Skeletal muscle satellite cell (primary cell): ENCODE data around the gene AGPAT3.
A peak's percentile ranks its signal among the peaks of the same experiment; 100 is the strongest.

Source experiments
- H3K27me3 ChIP-seq: 2 replicates; pipeline ENCODE4 v1.7.0; 2013; ENCODE audit warnings: low read length; ENCODE audit not compliant: control insufficient read depth, insufficient read depth
- H3K36me3 ChIP-seq: 2 replicates; pipeline ENCODE4 v1.7.0; 2013; ENCODE audit warnings: mild to moderate bottlenecking, control low read depth, low read length; ENCODE audit not compliant: insufficient read depth
- H3K4me1 ChIP-seq: 2 replicates; pipeline ENCODE4 v1.7.0; 2013; ENCODE audit warnings: low read length; ENCODE audit not compliant: control insufficient read depth, insufficient read depth
- H3K4me2 ChIP-seq: 2 replicates; pipeline ENCODE4 v1.7.0; 2013; ENCODE audit warnings: mild to moderate bottlenecking, low read length
- H3K4me3 ChIP-seq: 2 replicates; pipeline ENCODE4 v1.7.0; 2013; ENCODE audit warnings: low read length
- H3K9ac ChIP-seq: 2 replicates; pipeline ENCODE4 v1.7.0; 2013; ENCODE audit warnings: mild to moderate bottlenecking, low read depth, low read length, moderate library complexity
- H3K9me3 ChIP-seq: replicated peaks from 2 replicates; pipeline ENCODE4 v1.7.0; 2013; ENCODE audit warnings: mild to moderate bottlenecking, control low read depth, low read length

AGPAT3 gene

DNA sequence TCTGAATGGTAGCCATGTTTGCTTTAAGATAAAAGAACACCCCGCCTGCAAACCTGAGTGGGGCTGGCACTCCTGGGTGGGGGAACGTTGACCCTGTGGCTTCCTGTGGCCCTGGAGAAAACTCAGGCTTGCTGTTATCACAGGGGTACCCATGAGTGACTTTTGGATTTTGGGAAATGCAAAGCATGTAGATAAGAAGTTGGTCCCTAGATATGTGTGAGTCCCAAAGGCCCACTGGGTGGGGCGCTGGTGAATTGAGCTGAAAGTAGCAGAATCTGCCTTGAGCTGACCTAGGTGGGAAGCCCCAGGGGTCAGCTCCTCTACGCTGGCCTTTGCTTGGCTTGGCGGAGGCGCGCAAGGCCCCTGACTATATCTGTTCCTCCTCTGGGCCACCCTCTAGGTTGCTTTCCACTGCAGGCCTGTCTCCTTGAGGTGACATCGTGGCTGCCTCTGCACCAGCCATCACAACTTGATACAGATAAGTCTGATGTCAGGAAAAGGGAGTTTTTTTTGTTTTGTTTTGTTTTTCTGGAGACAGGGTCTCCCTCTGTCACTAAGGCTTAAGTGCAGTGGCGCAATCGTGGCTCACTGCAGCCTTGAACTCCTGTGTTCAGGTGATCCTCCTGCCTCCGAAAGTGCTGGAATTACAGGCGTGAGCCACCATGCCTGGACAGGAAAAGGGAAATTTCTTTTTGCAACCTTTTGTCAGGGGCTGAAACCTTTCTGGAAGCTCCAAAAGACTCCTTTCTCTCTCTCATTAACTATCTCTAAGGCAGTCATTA lies 72.2 kb downstream of the AGPAT3 start:
- peaks cover 6% of the 10 kb centered on the region for H3K36me3 ChIP-seq
- H3K4me2 ChIP-seq = no peak overlapping the region
- no peaks in the 10 kb centered on the region for H3K27me3 ChIP-seq
- H3K4me1 ChIP-seq = peaks cover 15% of the 10 kb centered on the region
- no peaks in the 10 kb centered on the region for H3K9me3 ChIP-seq
- H3K9ac ChIP-seq = peak overlapping the region; percentile 22
- H3K4me3 ChIP-seq = no peak overlapping the region

DNA sequence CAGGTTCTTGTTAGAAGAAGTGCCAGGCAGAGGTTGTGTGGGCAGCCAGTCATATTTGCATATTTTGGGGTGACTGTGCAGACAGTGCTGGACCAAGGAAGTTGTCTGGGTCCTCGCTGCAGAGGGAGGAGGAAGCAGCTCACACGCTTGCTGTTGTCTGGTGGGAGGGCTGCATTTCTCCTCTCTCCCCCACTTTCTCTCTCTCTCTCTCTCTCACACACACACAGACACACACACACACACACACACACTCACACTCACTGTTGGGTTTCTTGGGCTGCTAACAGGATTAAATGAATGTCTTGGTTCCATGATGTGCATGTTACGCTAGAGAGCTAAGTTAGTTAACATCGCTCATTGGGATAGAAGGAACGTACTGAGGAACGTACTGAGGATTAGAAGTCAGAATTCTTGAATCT lies 72.9 kb downstream of the AGPAT3 start:
- Histone ChIP-seq H3K27me3 (no peaks in the 10 kb centered on the region), H3K4me1 (peaks cover 15% of the 10 kb centered on the region), H3K9ac (no peak overlapping the region), H3K4me3 (no peak overlapping the region), H3K36me3 (peaks cover 5% of the 10 kb centered on the region), H3K9me3 (no peaks in the 10 kb centered on the region), H3K4me2 (no peak overlapping the region)

DNA sequence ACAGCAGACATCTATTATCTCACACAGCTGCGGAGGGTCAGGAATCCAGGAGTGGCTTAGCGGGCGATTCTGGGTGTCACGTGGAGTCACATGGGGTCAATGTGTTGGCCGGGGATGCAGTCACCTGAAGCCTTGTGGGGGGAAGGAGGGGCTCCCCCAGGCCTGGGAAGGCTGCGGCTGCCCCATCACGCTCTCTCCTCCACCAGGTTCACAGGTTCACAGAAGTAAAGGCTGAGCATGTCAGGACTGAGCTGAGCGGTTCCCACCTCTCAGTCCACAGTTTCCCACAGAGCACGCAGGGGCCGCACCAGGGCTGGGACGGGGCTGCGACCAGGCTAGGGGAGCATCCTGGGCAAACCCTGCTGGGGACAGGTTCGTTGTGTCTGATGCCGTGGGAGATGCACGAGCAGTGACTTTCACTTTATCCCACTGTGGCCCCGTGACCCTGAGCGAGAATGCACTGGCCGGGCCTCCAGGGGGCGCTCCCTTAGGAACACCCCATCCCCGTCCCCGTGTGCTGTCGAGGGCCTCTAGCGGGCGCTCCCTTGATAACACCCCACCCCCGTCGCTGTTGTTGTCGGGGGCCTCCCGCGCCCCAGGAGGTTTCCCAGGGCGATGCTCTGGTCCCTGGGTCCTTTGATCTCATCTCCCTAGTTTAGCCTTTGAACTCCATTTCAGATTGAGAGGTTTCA lies 73.9 kb downstream of the AGPAT3 start:
- Histone ChIP-seq H3K36me3 (peaks cover 3% of the 10 kb centered on the region), H3K4me2 (peak overlapping the region; percentile 97), H3K9ac (peak overlapping the region; percentile 50), H3K4me3 (peak overlapping the region; percentile 72), H3K4me1 (peaks cover 15% of the 10 kb centered on the region), H3K27me3 (no peaks in the 10 kb centered on the region), H3K9me3 (no peaks in the 10 kb centered on the region)

DNA sequence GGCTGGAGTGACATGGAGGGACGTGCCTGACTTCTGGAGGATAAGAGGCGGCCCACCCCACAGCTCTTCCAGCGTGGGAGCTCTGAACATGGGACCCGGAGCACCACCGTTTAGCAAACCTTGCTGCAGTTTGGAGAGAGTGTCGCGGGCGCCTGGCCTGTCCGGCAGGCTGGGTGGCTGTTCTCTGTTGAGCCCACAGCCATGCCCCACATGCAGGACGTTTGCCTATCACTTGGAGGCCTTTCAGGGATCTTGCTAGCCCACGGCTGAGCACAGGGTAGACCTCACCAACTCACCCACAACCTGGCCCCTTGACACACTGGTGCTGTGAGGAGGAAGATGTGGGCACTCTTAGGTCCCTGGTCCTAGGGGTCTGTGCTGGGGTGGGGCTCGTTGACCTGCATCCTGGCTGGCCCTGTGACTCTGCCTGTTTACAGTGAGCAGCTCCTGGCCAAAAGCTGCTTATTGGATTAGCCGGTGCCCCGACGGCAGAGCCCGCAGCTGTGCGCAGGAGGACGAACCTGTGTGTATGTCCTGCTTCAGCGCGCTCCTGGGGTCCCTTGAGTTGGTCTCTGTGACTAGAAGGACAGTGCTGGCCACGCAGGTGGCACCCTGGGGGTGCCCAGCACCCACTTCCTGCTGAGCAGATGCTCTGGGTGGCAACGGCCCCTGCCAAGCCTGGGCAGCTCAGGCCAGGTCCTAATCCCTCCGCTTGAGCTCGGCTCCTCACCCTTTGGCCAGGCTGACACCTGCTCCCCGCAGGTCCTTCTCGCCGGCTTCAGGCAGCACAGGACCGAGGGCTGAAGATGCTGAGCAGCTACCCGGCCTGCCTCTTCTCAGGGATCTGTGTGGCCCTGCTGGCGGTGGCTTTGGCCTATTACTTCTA lies 74.7 kb downstream of the AGPAT3 start:
- Histone ChIP-seq H3K4me2 (peak overlapping the region; percentile 97), H3K9ac (no peak overlapping the region), H3K9me3 (no peaks in the 10 kb centered on the region), H3K4me1 (peaks cover 15% of the 10 kb centered on the region), H3K27me3 (no peaks in the 10 kb centered on the region), H3K4me3 (no peak overlapping the region), H3K36me3 (peaks cover 3% of the 10 kb centered on the region)

DNA sequence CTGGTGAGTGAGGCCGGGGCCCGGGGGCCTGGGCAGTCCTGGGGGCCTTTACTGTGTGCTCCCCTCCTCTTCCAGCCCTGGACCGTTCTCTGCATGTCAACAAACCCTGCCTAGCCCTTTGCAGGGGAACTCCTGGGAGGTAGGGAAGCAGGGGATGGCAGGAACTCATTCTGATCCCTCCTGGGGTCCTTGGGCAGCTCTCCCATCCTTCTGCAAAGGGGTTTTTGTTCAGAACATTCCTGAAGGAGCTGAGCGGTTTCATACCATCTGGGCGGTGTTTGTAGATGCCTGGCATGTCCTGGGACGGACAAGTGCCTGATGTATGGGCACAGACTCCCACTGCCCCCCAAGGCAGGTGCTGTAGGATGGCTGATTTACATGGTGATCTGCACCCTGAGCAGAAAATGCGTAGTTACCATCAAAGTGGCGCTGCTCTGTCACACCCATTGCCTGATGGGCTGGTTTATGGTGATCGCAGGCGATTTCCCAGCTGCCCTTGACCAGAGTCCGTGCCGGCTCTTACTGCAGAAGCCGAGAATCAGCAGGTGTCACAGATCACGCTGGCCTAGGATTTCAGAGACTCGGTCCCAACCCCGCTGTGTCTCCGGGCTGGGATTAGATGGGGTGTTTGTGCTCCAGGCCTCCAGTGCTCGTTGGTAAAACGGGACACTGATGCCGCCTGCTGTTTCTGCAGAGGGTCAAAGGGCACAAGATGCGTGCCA lies 75.5 kb downstream of the AGPAT3 start:
- Histone ChIP-seq H3K4me2 (no peak overlapping the region), H3K9ac (no peak overlapping the region), H3K36me3 (peaks cover 3% of the 10 kb centered on the region), H3K27me3 (no peaks in the 10 kb centered on the region), H3K9me3 (no peaks in the 10 kb centered on the region), H3K4me1 (peaks cover 15% of the 10 kb centered on the region), H3K4me3 (no peak overlapping the region)

DNA sequence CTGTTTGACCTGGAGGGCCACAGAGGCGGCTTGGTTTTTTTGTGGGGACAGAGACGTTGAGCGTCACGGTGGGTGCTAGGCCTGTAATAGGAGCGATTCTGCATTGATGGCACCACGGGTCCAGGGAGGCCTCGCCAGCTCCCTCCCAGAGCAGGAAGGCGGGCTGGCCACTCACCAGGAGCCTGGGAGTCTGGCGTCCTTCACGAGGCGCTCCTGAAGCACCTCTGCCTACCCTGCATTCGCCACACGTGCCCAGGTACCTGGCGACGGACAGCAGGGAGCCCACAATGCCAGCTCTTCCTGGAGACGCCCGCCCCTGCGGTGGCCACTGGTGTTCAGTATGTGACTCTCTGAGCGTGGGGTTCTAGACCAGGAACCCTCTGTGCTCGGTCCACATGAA lies 77.2 kb downstream of the AGPAT3 start:
- H3K9me3 ChIP-seq = no peaks in the 10 kb centered on the region
- H3K27me3 ChIP-seq = no peaks in the 10 kb centered on the region
- H3K9ac ChIP-seq = no peak overlapping the region
- H3K4me2 ChIP-seq = no peak overlapping the region
- H3K36me3 ChIP-seq = peaks cover 3% of the 10 kb centered on the region
- peaks cover 6% of the 10 kb centered on the region for H3K4me1 ChIP-seq
- H3K4me3 ChIP-seq = no peak overlapping the region

DNA sequence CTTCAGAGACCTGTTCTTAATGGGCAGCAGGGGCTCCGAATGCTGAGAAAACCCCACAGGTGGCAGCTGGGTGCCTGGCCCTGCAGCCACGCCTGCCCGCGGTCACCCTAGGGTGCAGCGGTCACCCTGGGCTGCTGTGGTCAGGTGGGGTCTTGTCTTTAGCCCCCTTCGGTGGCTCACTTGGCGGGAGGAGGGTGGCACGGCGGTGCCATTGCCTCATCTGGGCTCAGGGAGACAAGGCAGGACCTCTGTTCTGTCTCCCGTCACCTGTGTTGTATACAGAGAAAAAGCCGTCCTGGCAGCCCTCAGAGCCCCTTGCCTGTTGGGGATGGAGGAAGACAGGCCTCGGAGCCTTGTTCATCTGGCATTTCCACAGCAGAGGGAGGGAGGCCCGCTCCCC lies 77.6 kb downstream of the AGPAT3 start:
- H3K36me3 ChIP-seq = peaks cover 3% of the 10 kb centered on the region

DNA sequence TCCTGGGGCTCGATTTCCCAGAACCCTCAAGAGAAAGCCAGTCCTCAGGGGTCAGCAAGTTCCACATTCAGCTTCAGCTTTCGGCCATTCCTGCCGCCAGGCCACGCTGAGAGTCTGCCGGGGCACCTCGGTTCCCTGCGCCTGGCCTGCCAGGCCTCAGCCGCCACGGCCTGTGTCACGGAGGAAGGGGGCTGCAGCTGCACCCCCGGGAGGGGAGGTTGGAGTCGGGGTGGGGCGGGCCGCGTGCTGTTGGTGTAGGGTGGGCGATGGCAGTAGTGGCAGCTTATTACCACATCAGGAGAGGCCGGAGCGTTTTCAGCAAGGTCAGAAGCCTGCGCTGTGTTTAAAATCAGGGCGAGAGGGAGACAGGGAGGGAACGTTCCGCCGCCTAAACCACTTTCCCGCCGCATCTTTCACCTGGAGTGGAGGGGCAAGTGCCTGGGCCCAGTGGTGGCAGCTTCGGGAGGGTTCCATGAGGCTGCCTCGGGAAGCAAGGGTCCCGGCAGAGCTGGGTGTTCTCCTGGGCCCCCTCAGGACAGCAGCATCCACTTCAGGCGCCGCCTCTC lies 78.6 kb downstream of the AGPAT3 start:
- H3K4me3 ChIP-seq = no peak overlapping the region
- H3K4me2 ChIP-seq = no peak overlapping the region
- H3K9ac ChIP-seq = no peak overlapping the region
- peaks cover 3% of the 10 kb centered on the region for H3K36me3 ChIP-seq
- H3K27me3 ChIP-seq = no peaks in the 10 kb centered on the region
- H3K4me1 ChIP-seq = peaks cover 4% of the 10 kb centered on the region
- no peaks in the 10 kb centered on the region for H3K9me3 ChIP-seq

More for the DNA sequence above, 77.6 kb downstream of the AGPAT3 start:
- Histone ChIP-seq H3K9me3 (no peaks in the 10 kb centered on the region), H3K27me3 (no peaks in the 10 kb centered on the region), H3K4me3 (no peak overlapping the region), H3K4me1 (peaks cover 6% of the 10 kb centered on the region), H3K4me2 (no peak overlapping the region), H3K9ac (no peak overlapping the region)

DNA sequence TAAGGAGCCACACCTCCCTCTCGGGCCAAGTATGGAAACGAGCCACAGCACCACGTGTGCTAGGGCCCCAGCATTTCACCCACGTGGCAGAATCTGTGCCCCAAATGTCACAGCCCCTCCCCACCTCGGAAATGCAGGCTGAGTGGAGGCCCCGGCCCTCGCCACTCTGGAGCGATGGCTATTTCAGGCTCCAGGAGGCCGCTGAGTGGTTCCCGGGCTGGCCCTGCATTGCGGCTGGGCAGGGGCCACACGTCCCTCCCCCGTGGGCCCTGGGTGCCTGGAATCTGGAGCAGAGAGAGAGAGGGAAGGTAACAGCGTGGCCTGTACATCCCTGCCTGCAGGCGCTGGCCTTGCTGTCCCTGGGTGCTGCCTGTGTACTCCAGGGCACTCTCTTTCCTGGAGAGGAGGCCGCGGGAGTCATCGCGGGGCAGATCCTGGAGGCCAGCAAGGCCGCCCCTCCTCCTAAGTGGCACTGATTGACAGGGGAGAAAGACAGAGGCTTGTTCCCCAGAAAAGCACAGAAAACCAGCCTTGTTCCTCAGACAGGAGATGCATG lies 79.1 kb downstream of the AGPAT3 start:
- Histone ChIP-seq H3K4me1 (no peaks in the 10 kb centered on the region), H3K4me2 (no peak overlapping the region), H3K9ac (no peak overlapping the region)

DNA sequence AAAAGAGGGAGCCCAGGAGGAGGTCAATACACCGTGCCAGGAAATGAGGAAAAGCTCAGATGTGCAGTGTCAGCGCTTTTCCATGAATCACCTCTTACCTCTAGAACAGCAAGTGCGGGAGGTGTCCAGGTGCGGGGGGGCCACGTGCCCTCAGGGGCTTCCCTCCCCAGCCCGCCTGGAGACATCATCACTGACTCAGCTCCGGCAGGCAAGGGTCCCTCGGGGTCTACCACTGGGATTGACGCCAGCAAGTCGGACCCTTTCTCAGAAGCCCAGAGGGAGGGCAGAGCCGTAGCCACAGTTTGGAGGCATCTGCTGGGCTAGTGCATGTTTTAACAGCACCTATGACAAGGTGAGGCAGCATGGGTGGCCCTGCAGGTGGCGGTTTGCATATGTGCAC lies 79.7 kb downstream of the AGPAT3 start:
- Histone ChIP-seq H3K4me1 (no peaks in the 10 kb centered on the region), H3K4me2 (no peak overlapping the region), H3K27me3 (no peaks in the 10 kb centered on the region), H3K36me3 (peaks cover 3% of the 10 kb centered on the region), H3K4me3 (no peak overlapping the region), H3K9ac (no peak overlapping the region), H3K9me3 (peaks cover 3% of the 10 kb centered on the region)

More for the DNA sequence above, 79.1 kb downstream of the AGPAT3 start:
- Histone ChIP-seq H3K27me3 (no peaks in the 10 kb centered on the region), H3K36me3 (peaks cover 3% of the 10 kb centered on the region), H3K4me3 (no peak overlapping the region), H3K9me3 (no peaks in the 10 kb centered on the region)
